ENCODE data around the gene SRRM4.
"Not testable (repeated sequence)": the region's sequence is repeated elsewhere in the genome, so short reads cannot be mapped to it uniquely, and the experiment has no call there.

SRRM4 gene

GRCh38 chr12:118981285-118982211 is at the start of gene SRRM4:
Gene SRRM4 (plus strand): TSS chr12:118981541. CDS start chr12:118981883, 342 bp downstream.
- peak; percentile 65 for DNase-seq

GRCh38 chr12:118946256-118946655 is 35.1 kb upstream of the SRRM4 start:
- DNase-seq = no peak

GRCh38 chr12:118958520-118958919 is 22.8 kb upstream of the SRRM4 start:
- DNase-seq = no peak

GRCh38 chr12:118959348-118959747 is 22.0 kb upstream of the SRRM4 start:
- DNase-seq = no peak

GRCh38 chr12:118959985-118960560 is 21.3 kb upstream of the SRRM4 start:
- no peak for DNase-seq

GRCh38 chr12:118960865-118961264 is 20.5 kb upstream of the SRRM4 start:
- DNase-seq = no peak

- DNase-seq = no peak
These were observed 16.4 kb upstream of the SRRM4 start for GRCh38 chr12:118964988-118965387.

GRCh38 chr12:118970856-118971255 is 10.5 kb upstream of the SRRM4 start:
- no peak for DNase-seq

GRCh38 chr12:118972982-118973381 is 8.4 kb upstream of the SRRM4 start:
- DNase-seq = no peak

GRCh38 chr12:118979763-118980406 is 1.5 kb upstream of the SRRM4 start:
- DNase-seq = peak; percentile 31

GRCh38 chr12:118980407-118981014 is 830 bp upstream of the SRRM4 start:
- no peak for DNase-seq

- DNase-seq = no peak
These were observed 961 bp downstream of the SRRM4 start for GRCh38 chr12:118982302-118982701.

GRCh38 chr12:118982984-118983761 is 1.8 kb downstream of the SRRM4 start:
- DNase-seq = no peak

- DNase-seq = no peak
These were observed 3.0 kb downstream of the SRRM4 start for GRCh38 chr12:118984161-118984943.

GRCh38 chr12:118986050-118986449 is 4.7 kb downstream of the SRRM4 start:
- DNase-seq = no peak

- DNase-seq = no peak
These were observed 17.8 kb downstream of the SRRM4 start for GRCh38 chr12:118999107-118999506.

GRCh38 chr12:119005085-119005484 is 23.7 kb downstream of the SRRM4 start:
- no peak for DNase-seq

GRCh38 chr12:119005913-119006312 is 24.6 kb downstream of the SRRM4 start:
- peak; percentile 56 for DNase-seq

GRCh38 chr12:119006746-119007145 is 25.4 kb downstream of the SRRM4 start:
- peak; percentile 76 for DNase-seq

- DNase-seq = not testable (repeated sequence)
These were observed 26.9 kb downstream of the SRRM4 start for GRCh38 chr12:119008273-119008672.

- peak; percentile 86 for DNase-seq
These were observed 27.4 kb downstream of the SRRM4 start for GRCh38 chr12:119008691-119009221.

Data from right hindlimb (tissue), 1 donor.